Measurements from ENCODE around the gene SAC3D1. TPM values are rescaled to one million over a fixed set of nuclear protein-coding genes. Genes with fewer than 3 reads are reported as not detected.

The SAC3D1 gene
- total and polyA plus RNA-seq, 9 of the 15 experiments (the other 6 are each of a cell fraction or from before 2014, with no cell fraction given), result 0.20 to 35.2 (median 5.8) TPM

GRCh38 chr11:65027213-65028067 is 13.6 kb upstream of the SAC3D1 start, which contains the start of gene SNX15 (continued):
- peak in 1 of 2 experiments; percentile 73; a peak in 2 of 4 replicates for TF ChIP-seq SIN3A (IDR thresholded peaks at IDR 0.05; ENCODE audit: borderline replicate concordance in 2 of 2, control insufficient read depth in 1 of 2, low read depth in 2 of 2, low read length in 2 of 2)
- TF ChIP-seq RB1 (IDR thresholded peaks at IDR 0.05; ENCODE audit: low read depth), result peak; percentile 49
- no peak for TF ChIP-seq WHSC1 (IDR thresholded peaks at IDR 0.05; ENCODE audit: low read length)
- no peak for TF ChIP-seq ILK (tag; IDR thresholded peaks at IDR 0.05; ENCODE audit: borderline replicate concordance, low read depth)
- TF ChIP-seq POLR2H (tag; IDR thresholded peaks at IDR 0.05; ENCODE audit: low read depth), result peak; percentile 39; the same call in 1 of the 2 replicates
- 0 out of 2 replicates have a peak, but pooled peaks have one; percentile 21 for TF ChIP-seq ELF1 (tag; IDR thresholded peaks at IDR 0.05)
- TF ChIP-seq RREB1 (CRISPR knock-in tag; IDR thresholded peaks at IDR 0.05), result no peak
- peak in 1 of 2 experiments; percentile 21 for TF ChIP-seq AFF1 (IDR thresholded peaks at IDR 0.05; ENCODE audit: low read depth in 1 of 2, partially characterized antibody in 2 of 2)
- TF ChIP-seq PTTG1 (tag; IDR thresholded peaks at IDR 0.05; ENCODE audit: low read depth), result no peak
- peak; percentile 75 for TF ChIP-seq POLR2A (conservative IDR thresholded peaks at IDR 0.05)
- no peak for TF ChIP-seq CBX5 (IDR thresholded peaks at IDR 0.05; ENCODE audit: borderline replicate concordance, low read depth)
- peak; percentile 92 for TF ChIP-seq SP1 (CRISPR knock-in tag; IDR thresholded peaks at IDR 0.05)
- TF ChIP-seq ZFP36 (IDR thresholded peaks at IDR 0.05; ENCODE audit: low read depth, low read length, partially characterized antibody), result no peak
- peak; percentile 100 for TF ChIP-seq TRIM25 (IDR thresholded peaks at IDR 0.05; ENCODE audit: borderline replicate concordance)
- TF ChIP-seq HIVEP1 (CRISPR knock-in tag; IDR thresholded peaks at IDR 0.05), result no peak
